Measurements from ENCODE around the gene B3GAT3.
A peak's percentile ranks its signal among the peaks of the same experiment; 100 is the strongest.
"Not testable (repeated sequence)": the region's sequence is repeated elsewhere in the genome, so short reads cannot be mapped to it uniquely, and the experiment has no call there.

B3GAT3 gene

DNA sequence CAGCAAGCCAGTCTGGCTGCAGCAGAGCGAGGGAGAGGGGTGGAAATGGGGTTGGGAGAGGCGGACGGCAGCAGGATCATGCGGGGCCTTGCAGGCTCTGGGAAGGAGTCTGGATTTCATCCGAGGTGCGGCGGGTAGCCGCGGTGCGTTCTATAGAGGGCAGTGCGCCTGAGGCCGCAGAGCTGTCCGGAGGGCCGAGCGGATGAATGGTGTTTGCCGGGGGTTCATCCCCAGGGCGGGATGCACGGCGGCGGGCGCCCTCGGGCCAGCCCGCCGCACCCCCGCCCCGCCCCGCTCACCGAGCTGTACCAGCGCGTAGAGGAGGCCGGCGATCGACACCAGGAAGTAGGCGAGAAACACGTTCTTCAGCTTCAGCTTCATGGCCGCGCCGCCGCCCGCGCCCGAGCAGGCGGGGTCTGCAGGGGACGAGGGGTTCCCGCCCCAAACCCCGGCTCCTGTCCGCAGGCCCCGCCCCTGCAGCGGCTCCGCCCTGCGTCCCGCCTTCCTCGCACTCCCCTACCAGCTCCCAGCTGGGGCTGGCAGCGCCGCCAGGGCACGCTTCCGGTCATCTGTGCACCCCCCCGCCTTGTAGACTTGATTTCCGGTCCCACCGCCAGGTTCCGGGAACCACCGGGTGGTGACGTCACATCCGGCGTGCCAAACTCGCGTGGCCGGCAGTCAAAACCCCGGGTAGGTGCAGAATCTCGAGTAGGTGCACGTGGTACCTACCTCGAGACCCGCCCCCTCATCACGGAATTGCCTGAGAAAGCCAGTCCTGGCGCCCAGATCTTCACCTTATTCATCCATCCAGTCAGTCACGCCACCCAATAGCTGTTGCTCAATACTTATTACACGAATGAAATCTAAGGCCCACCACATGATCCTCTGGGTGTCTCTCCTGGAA lies at the start of gene B3GAT3:
Gene B3GAT3 (minus strand): TSS at position 420 of the 904 bp plus-strand sequence. CDS start 39 bp downstream, at position 381.
- DNase-seq = peak; percentile 100

DNA sequence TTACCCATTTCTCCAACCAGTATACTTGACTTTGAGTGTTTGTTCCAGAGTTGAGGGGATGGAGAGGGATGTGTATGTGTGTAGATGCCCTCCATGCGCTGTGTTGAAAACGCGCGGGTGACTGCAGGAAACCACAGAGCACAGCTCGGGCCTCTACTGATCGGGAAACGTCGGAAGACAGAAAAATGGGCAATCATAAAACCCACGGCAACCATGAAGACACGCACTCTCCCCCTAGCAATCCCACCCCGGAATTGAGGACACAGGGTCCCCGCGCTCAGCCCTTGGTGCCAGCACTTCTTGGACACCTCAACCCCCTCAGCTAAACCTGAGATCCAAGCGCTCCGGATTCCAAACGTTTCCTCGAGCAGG lies 49.4 kb upstream of the B3GAT3 start:
- peak; percentile 85 for DNase-seq

DNA sequence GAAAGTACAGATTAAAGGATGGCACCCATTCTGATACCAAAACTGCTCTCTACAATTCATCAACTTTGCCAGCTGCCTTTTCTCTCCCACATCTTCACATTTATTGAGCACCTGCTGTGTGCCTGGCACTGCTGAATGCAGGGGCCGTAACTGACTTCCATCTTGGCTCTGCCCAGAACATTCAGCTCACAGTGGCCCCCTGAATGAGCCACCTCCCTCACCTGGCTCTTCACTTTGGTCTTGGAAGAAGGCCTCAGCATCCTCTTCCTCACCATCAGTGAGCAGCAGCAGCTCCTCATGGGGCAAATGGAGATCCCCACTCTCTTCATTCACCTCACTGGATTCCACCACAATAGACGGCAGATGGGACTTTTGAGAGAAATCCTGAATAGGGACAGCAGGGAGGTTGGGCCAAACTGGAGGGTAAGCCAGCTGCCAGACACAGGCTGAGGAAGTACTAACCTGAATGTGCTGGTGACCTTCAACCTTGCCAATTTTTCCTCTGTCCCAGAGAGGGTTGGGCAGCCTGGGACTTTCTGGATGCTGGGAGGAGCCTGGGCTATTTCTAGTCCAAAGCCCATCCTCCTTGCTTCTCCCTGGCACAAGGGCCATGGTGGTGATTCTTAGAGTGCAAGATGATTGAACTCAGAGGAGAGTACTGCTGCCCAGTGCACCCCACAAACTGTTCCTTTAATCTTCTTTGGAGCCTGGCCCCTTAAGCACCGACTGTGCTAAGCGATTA lies 47.8 kb upstream of the B3GAT3 start:
- peak; percentile 61 for DNase-seq

DNA sequence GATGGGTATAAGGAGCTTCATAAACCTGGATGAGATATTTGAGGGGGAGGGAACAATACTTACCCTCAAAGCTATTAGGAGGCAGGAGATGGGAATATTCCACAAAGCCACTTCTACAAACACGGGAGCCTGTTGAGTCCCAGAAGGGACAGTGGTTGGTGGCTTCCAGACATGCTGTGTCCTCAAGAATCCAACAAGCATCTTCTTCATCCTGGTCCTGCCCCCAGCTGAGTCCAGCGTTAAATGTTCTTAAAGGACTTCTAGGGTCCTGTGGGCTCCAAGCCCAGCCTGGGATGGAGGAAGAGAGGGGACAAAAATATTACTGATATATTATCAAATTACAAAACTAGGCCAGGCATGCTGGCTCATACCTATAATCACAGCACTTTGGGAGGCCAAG lies 45.7 kb upstream of the B3GAT3 start:
- no peak for DNase-seq

DNA sequence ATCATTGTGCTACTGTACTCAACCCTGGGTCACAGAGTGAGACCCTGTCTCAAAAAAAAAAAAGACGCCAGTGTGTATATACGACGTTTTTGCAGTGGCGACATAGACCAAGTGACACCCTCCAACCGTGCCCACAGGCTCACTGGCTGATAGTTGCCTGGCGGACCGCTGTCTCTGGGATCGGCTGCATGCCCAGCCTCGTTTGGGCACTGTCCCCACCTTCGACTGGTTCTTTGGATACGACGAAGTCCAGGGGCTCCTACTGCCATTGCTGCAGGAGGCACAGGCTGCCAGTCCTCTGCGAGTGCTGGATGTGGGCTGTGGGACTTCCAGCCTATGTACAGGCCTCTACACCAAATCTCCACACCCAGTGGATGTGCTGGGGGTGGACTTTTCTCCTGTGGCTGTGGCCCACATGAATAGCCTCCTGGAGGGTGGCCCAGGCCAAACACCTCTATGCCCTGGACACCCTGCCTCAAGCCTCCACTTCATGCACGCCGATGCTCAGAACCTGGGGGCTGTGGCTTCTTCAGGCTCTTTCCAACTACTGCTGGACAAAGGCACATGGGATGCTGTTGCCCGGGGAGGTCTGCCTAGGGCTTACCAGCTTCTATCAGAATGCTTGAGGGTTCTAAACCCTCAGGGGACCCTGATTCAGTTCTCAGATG lies 44.6 kb upstream of the B3GAT3 start:
- no peak for DNase-seq

DNA sequence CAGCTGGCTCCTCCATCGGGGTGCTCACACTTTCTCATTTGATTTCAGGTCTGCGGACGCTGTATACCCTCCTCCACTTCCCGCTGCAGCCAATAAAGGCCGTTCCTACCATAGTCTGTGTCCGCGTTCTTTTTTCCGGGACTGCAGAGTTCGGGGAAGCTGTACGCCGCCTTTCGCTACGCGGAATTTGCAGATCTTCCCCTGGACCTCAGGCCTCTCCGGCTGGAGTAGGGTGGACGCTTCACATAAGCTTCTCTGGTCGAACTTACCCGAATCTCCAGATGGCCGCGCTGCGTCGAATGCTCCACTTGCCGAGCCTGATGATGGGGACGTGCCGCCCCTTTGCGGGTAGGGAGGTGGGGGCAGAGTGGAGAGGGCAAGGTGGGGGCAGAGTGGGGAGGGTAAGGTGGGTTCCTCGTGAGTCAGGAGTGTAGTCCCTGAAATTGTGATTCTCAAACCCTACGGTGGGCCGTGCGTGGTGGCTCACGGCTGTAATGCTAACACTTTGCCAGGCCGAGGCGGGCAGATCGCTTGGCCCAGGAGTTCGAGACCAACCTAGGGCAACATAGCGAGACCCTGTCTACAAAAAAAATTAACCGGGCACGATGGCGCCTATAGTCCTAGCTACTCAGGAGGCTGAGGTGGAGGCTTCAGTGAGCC lies 43.9 kb upstream of the B3GAT3 start:
- DNase-seq = peak; percentile 74

DNA sequence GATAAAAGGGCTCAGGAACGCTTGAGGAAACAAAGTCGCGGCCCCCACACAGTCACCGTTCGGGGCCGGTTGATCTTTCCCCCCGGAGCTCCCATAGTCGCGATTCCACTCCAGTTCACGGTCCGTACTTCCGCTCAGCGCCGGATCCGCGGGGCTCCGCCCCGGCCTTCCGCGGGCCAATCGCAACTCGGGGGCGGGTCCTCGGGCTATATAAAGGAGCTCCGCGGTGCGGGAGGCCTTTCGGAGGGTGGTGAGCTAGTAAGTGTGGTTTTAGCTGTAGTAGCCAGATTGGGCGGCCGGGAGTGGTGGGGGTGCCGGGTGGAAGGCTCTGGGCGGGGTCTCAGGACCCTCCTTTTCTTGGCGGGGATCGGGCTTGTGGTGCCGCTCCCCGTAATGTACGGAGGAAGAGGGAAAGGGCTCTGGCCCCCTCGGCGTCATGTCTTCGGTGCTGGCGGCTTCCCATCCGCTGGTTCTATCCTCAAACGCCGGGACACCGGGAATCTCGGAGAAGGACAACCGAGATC lies 43.4 kb upstream of the B3GAT3 start, which contains the start of the genes C11orf98 and CSKMT:
Gene C11orf98 (minus strand): TSS at position 136 of the 524 bp plus-strand sequence. CDS start 41 bp downstream, at position 95.
Gene CSKMT (plus strand): TSS at position 238 of the 524 bp plus-strand sequence. CDS start 568 bp downstream, outside the sequence.
- DNase-seq = peak; percentile 96

DNA sequence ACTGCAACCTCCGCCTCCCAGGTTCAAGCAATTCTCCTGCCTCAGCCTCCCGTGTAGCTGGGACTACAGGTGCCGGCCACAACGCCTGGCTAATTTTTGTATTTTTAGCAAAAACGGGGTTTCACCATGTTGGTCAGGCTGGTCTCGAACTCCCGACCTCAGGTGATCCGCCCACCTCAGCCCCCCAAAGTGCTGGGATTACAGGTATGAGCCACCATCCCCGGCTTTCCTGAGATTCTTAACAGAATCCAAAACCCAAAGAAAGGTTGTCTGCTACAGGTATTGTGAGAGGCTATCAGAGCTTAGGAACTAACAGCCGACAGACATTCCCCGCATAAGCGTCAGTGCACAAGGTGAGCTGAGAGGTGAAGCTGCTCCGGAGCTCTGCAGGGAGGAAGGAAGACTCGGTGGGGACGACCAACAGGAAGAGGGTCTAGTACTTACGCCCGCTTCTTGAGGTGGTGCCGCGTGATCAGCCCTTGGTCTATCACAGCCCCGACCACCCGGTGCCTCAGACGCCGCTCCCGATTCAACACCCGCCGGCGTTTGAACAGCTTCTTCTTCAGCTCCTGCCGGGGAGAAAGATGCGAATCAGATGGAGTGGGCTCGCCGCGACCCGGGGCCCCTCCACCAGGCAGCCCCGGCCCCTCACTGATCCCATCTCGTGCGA lies 42.8 kb upstream of the B3GAT3 start:
- DNase-seq = peak; percentile 86

DNA sequence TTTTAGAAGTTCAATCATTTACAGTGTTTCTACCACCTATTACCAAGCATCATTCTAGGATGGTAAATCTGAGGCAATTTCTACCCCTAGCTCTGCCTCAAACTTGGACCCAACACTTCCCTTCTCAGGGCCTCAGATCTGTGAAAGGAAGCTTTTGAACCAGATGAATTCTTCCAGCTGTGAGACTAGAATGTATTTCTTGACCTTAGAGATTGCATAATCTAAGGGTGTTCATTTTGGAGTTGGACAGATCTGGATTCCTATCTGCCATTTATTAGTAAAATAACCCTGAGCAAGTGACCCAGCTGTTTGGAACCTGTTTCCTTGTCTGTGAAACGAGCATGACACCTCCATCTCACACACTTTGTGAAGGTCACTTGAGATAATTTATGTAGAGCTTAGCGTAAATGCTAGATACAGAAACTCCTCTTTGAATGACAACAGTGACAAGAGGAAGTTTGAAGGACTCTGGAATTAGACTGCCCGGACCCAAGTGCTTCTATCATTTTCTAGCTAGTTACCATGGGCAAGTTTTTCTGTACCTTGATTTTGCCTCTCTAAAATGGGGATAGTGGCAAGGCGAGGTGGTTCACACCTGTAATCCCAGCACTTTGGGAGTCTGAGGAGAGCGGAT lies 35.1 kb upstream of the B3GAT3 start:
- no peak for DNase-seq

DNA sequence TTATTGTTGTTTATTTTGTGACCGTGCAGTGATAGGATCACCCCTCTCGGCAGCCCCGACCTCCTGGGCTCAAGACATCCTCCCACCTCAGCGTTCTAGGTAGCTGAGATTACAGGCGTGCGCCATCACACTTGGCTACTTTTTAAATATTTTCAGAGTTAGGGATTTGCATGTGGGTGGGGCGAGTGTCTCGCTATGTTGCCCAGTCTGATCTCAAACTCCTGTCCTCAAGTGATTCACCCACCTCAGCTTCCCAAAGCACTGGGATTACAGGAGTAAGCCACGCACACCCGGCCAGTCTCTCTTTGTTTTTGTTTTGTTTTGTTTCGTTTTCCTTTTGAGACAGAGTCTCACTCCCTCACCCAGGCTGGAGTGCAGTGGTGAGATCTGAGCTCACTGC lies 32.5 kb upstream of the B3GAT3 start:
- DNase-seq = no peak

DNA sequence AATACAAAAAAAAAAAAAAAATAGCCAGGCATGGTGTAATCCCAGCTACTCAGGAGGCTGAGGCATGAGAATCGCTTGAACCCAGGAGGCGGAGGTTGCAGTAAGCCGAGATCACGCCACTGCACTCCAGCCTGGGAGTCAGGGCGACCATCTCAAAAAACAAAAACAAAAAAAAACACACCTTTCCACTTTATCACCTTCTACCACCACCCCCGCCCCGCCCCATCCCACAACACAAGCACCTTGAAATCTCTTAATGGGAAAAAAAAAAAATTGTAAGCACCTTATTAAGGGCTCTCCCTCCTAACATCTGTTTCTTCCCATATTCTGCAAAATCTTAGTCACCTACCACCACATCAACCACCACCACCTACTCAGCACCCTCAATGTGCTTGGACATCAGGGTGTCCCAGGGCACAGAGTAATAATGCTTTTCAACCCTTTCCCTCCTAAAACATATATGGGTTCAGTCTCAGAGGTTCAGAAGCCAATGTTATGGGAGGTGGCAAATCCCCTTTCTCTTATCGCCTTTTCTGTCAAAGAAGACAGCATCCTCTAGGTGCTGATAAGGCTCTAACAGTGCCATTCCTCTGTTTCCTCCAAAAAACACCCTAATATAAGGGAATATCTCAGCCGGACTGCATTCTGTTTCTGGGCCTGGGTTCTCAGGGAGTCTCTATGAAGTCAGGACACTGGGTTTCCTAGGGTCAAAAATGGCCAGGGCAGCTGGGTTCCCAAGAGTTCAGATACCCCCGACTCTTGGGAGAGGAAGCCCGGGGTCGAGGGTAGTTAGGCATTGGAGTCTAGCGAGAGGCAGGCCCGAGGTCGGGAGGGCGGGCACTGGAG lies 30.6 kb upstream of the B3GAT3 start:
- no peak for DNase-seq

DNA sequence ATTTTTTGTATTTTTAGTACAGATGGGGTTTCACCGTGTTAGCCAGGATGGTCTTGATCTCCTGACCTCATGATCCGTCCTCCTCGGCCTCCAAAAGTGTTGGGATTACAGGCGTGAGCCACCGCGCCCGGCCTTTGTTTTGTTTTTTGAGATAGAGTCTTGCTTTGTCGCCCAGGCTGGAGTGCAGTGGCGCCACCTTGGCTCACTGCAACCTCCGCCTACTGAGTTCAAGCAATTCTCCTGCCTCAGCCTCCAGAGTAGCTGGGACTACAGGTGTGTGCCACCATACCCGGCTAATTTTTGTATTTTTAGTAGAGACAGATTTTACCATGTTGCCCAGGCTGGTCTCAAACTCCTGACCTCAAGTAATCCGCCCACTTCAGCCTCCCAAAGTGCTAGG lies 28.5 kb upstream of the B3GAT3 start:
- DNase-seq = not testable (repeated sequence)

DNA sequence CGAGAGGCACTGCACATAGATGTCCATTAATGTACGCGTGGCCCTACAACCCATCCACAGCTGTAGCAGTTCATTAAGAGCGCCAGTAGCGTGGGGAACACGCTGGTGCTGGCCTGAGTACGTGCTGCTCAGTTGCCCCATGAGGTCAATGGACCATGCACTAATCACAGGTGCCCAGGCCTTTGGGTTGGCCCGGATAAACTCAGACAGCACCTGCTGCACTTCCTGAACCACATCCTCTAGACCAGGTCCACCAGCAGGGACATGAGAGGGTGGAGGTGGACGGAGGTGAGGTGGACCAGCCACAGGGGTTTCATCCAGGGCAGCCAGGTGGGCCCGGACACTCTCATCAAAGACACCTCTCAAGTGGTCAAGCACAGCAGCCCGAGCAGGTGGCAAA lies 27.7 kb upstream of the B3GAT3 start:
- no peak for DNase-seq

DNA sequence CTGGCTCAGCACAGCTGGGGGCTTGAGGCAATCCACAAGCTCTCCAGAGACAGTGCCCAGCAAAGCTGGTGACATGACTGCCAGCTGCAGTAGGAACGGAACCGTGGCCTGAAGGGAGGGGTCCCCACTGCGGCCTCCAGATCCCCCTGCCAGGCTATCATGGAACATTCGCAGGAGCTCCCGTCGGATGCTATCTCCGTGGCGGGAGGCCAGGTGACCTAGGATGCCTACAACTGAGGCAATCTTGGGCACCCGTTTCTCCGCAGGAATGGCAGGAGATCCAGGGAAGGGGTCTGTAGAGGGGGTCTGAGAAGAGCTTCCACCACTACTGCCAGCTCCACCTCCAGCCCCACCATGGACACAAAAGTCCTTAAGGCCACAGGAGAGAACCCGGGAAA lies 27.2 kb upstream of the B3GAT3 start:
- no peak for DNase-seq

DNA sequence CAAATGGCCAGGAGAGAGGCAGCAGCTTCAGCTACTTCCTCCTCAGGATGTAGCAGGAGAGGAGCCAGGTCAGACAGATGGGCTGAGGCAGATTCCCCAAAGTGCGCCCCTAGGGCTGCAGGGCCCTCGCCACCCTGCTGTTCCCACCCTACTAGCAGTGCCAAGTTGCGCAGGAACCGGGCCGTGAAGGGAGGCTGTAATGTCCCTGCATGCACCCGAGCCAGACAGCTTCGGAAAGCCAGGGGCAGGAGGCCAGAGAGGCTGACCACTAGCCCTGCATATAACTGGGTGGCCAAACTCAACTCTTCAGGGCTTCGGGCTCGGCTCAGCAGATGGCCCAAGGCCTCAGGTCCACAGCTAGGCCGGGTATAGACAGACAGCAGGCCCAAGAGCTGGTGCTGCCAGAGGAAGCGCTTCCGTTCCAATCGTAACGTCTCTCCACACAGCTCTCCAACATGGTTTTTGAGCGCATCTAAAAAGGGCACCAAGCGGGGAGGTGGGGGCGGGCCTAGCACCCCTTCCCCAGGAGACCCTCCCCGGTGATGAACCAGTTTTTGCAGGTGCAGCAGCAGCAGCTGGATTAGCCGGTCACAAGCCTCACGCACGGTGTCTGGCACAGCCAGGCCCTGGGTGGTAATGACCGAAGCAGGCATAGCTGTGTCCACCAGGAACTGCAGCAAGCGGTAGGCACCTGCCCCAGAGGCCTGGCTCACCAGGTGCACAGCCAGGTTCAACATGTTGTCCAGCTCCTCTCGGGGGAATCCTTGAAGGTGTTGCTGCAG lies 26.6 kb upstream of the B3GAT3 start:
- DNase-seq = no peak

DNA sequence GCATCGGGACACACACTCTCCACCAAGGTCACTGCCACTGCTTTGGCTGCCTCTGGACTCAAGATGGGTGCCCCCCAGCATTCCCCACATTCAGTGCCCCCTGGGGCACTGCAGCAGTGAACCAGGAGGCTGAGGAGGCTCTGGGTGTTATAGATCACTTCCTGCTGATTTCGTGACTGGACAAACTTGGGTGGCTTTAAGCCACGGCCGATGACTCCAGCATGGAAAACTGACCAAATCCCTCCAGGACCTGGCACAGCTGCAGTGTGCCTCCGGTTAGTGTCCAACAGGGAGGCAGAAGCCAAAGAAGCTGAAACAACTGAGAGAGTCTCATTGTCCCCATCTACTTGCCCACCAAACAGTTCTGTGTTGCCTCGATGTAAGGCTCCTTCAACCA lies 25.8 kb upstream of the B3GAT3 start:
- DNase-seq = no peak

DNA sequence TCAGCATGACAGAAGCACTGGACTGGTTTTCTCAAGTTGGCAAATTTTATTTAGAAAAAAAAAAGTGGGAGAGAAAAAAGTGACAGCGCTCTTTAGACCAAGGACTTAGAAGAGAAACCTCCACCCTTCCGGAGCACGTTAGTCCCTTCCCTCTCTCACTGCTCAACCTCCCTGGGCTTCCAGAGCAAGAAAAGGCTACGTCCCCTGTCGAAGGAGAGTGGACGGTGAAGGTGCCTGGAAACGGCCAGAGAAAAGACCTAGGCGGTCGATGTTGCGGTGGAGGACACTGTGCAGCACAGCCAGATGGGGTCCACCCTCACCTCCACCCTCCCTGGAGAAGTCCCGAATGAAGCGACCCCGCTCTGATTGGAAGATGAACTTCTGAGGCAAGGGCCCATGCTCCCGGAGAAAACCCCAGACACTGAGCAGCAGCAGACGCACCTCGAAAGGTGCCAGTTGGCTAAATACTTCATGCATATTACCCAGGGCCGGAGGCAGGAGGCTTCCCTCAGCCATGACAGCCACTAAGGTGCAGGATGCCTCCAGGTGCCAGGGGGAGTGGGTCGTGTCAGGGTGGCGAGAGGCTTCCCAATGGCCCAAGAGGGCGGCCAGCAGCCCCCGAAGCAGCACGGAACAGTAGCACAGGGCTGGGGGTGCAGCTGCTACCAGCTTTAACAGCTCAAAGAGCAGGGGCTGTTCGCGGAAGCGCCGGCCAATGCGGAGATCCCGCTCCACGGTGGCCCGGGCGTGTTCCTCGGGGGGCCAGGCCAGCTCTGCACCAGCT lies 25.2 kb upstream of the B3GAT3 start:
- DNase-seq = no peak

DNA sequence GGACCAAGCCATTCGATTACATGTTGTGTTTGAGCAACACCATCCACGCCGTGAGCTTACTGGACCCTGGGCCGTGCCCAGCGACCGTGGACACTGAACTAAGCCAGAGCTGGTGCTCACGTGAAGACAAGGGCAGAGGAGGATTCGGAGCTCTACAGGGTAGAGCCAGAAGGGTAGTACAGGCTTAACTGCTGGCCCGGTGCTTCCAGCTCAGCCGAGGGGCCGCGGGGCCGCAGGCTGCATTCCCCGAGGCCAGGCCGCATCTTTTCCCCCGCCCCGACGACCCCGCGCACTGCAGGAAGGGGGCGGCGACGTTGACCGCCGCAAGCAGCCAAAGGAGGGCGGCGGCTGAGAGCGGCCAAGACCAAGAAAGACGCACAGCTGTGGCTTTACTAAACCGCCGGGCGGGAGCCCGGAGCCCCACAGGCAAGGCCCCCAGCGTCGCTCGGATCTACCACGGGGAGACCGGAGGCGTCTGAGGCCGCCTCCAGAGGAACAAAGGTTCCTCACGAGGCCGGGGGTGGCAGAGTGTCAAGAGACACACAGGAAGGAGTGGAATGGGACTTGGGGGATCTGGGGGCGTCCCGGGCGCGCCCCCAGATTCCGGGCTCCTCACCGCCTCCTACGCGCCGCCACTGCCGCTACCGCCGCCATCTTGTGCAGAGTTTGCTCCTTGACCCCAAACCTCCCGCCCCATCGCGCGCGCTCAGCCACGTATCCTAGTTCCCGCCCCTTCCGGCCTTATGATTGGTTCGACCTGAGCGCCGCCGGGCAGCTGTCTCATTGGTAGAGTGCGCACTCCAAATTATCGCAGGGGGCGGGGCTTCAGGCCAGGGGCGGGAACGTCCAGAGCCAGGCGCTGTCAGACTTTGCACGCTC lies 24.4 kb upstream of the B3GAT3 start, which contains the start of gene GANAB:
Gene GANAB (minus strand): TSS at position 668 of the 879 bp plus-strand sequence. CDS start 14 bp downstream, at position 654.
- DNase-seq = peak; percentile 99
